Activated effector memory CD4-positive, alpha-beta T cell treated with anti-CD3 and anti-CD28 coated beads, Interleukin-2, amount 50 U/mL, for 16 hours (primary cell): ENCODE data around the gene CDRT4.
"Not testable (repeated sequence)": the region's sequence is repeated elsewhere in the genome, so short reads cannot be mapped to it uniquely, and the experiment has no call there.

ENCODE experiments used
- DNase-seq: peaks from one replicate; pipeline ENCODE4 v3.0.0-alpha.2; 2020

The CDRT4 gene

GRCh38 chr17:15456972-15457722 lies 10.3 kb downstream of the CDRT4 start:
- no peak for DNase-seq

GRCh38 chr17:15456496-15456895 lies 10.9 kb downstream of the CDRT4 start:
- no peak for DNase-seq

- no peak for DNase-seq
These were observed 13.1 kb downstream of the CDRT4 start for GRCh38 chr17:15454346-15454745.

- no peak for DNase-seq
These were observed 13.6 kb downstream of the CDRT4 start for GRCh38 chr17:15453782-15454181.

- no peak for DNase-seq
These were observed 14.2 kb downstream of the CDRT4 start for GRCh38 chr17:15453246-15453645.

- DNase-seq: no peak
These were observed 14.7 kb downstream of the CDRT4 start for GRCh38 chr17:15452746-15453145.

- no peak for DNase-seq
These were observed 15.7 kb downstream of the CDRT4 start for GRCh38 chr17:15451680-15452079.

GRCh38 chr17:15448580-15448956 lies 18.9 kb downstream of the CDRT4 start:
- no peak for DNase-seq

GRCh38 chr17:15447928-15448579 lies 19.4 kb downstream of the CDRT4 start:
- DNase-seq: no peak

- no peak for DNase-seq
These were observed 21.4 kb downstream of the CDRT4 start for GRCh38 chr17:15446036-15446435.

GRCh38 chr17:15444805-15445204 lies 22.6 kb downstream of the CDRT4 start:
- no peak for DNase-seq

GRCh38 chr17:15442311-15443180 lies 24.9 kb downstream of the CDRT4 start:
- DNase-seq: no peak

GRCh38 chr17:15441315-15441714 lies 26.1 kb downstream of the CDRT4 start:
- no peak for DNase-seq

- no peak for DNase-seq
These were observed 27.1 kb downstream of the CDRT4 start for GRCh38 chr17:15440347-15440746.

GRCh38 chr17:15439205-15439985 lies 28.0 kb downstream of the CDRT4 start:
- DNase-seq: not testable (repeated sequence)

GRCh38 chr17:15438491-15439105 lies 28.8 kb downstream of the CDRT4 start:
- DNase-seq: no peak

GRCh38 chr17:15437303-15437635 lies 30.2 kb downstream of the CDRT4 start:
- DNase-seq: no peak

- peak; percentile 65 for DNase-seq
These were observed 30.7 kb downstream of the CDRT4 start for GRCh38 chr17:15436473-15437302.

- no peak for DNase-seq
These were observed 32.5 kb downstream of the CDRT4 start for GRCh38 chr17:15434956-15435355.

GRCh38 chr17:15432807-15433611 lies 34.4 kb downstream of the CDRT4 start:
- no peak for DNase-seq

- no peak for DNase-seq
These were observed 35.7 kb downstream of the CDRT4 start for GRCh38 chr17:15431766-15432165.
